NCI-H510A (cell line): ENCODE measurements around the gene MFSD2A.
"Not testable (repeated sequence)": the region's sequence is repeated elsewhere in the genome, so short reads cannot be mapped to it uniquely, and the experiment has no call there.

Experiments
- DNase-seq: peaks from one replicate; lab custom pipeline; 2025; lab: John Stamatoyannopoulos, UW

Gene MFSD2A

DNA sequence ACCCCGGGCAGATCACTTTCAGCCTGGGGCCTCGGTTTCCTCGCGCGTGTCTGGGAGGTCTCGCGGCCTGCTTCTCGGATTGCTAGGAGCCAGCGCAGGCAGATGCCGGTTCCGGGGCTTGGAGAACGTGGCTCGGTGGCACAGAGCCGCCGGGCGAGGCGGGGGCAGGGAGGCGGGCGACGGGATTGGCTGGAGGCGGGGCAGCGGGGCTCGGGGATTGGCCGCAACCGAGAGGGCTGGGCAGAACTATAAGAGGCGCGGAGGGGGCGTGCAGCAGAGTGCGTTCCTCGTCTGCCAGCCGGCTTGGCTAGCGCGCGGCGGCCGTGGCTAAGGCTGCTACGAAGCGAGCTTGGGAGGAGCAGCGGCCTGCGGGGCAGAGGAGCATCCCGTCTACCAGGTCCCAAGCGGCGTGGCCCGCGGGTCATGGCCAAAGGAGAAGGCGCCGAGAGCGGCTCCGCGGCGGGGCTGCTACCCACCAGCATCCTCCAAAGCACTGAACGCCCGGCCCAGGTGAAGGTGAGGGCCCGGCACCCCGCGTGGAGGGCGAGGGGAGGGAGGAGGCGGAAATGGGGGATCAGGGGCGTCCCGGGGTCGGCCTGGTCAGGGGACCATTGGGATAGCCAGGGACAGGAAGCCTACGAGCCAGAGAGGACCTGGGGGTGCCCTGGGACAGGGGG lies at the start of gene MFSD2A:
MFSD2A (plus strand) TSS at position 276 of the 677 bp plus-strand sequence; CDS start at position 424, 148 bp downstream.
- peak; percentile 100 for DNase-seq

DNA sequence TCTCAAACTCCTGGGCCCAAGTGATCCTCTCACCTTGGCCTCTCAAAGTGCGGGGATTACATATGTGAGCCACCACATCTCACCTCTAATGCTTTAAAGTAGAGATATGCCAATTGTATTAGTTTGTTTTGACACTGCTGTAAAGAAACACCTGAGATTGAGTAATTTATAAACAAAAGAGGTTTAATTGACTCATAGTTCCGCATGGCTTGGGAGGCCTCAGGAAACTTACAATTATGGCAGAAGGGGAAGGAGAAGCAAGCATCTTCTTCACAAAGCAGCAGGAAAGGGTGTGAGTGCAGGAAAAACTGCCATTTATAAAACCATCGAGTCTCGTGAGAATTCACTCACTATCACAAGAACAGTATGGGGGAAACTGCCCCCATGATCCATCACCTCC lies 49.8 kb upstream of the MFSD2A start:
- DNase-seq, result no peak

DNA sequence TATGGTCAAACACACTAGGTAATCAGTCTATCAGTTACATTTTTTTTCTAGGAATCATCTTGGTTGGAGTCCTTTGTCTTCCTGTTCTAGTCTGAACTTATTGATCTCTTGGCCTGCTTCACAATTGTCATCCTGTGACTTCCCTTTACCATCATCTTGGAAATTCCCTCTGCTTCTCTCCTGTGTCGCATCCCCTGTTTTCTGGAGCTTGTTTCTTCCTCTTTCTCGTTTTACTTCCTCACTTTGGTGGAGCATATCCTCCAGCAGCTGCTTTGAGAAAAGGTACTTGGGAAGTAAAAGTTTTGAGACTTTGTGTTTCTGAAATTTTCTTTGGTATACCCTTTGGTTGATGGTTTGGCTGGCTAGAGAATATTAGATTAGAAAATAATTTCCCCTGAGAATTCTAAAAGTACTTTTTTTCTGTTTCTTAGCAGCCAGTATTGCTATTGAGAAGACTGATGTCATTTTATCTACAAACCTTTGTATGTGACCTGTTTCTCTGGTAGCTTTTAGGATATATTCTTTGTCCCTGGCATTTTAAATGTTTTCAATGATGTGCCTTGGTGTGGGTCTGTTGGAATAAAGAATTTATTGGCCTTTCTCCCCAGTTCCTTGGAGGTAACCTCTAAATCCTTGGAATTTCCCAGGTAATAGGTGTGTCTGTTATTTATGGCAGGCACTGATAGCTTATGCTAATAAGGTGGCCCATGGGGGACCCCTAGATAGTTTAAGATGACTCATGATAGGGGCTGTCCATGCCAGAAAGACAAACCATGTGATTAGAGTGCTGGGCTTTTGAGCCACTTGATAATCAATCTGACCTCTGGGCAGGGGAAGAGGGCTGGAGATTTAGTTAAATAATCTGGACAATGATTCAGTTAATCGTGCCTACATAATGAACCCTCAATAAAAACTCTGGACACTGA lies 47.2 kb upstream of the MFSD2A start:
- DNase-seq, result no peak

DNA sequence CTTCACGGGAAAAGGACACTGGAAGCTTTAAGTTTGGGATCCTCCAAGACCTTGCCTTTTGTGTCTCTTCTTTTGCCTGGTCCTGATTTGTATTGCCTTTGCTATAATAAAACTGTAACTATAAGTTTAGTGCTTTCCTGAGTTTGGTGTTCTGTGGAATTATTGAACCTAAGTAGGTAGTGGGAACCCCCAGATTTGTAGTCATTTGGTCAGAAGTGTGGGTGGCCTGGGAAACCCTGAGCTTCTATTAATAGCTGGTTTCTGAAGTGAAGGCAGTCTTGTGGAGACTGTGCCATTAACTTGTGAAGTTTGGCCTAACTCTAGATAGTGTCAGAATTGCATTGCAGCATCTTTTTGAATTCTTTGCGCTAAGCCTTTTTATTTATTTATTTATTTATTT lies 46.4 kb upstream of the MFSD2A start:
- DNase-seq, result no peak

- no peak for DNase-seq
Observed at GRCh38 chr1:39910263-39910662, 44.7 kb upstream of the MFSD2A start.

GRCh38 chr1:39913136-39913535 lies 41.8 kb upstream of the MFSD2A start:
- not testable (repeated sequence) for DNase-seq

DNA sequence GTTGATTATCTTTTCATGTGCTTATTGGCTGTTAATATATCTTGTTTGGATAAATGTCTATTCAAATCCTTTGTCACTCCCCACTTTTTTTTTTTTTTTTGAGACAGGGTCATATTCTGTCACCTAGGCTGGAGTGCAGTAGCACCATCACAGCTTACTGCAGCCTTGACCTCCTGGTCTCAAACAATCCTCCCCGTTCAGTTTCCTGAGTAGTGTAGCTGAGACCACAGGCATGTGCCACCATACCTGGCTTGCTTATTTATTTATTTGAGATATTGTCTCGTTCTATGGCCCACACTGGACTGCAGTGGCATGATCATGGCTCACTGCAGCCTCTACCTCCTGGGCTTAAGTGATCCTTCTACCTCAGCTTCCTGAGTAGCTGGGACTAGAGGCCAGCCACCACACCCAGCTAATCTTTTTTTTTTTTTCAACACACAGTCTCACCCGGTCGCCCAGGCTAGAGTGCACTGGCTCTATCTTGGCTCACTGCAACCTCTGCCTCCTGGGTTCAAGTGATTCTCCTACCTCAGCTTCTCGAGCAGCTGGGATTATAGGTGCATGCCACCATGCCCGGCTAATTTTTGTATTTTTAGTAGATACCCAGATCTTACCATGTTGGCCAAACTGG lies 39.3 kb upstream of the MFSD2A start:
- no peak for DNase-seq

DNA sequence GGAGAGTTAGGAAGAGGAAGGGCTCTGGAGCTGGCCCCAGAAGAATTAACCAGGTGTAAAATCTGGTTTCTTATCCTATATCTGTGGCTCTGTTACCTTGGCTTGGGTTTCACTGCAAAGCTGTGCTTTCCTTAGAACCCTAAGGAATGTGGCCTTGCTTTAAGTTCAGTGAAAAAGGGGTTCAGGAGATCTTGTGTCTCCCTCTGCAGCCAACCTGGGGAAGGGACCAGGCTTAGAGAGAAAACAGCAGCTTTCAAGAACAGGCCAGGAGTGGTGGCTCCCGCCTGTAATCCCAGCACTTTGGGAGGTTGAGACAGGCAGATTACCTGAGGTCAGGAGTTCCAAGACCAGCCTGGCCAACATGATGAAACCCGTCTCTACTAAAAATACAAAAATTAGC lies 37.1 kb upstream of the MFSD2A start:
- no peak for DNase-seq

DNA sequence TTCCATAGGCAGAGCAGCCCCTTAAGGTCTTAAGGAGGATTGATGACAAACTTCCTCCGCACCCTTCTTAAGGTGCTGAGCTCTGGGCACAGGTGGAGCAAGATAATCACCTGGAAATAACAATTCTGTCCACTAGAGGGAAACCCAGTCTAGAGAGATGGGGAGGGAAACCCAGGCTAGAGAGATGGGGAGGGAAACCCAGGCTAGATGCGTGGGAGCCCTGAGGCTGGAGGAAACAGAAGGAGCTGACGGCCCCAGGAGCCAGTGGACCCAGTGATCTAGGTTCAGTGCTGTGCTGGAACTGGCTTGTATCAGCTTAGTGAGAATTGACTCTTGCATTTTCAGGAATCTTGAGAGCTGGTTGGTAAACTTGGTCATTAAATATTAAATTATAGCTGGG lies 35.4 kb upstream of the MFSD2A start:
- peak; percentile 89 for DNase-seq

- DNase-seq, result no peak
Observed at GRCh38 chr1:39922251-39922688, 32.7 kb upstream of the MFSD2A start.

GRCh38 chr1:39925721-39926342 lies 29.1 kb upstream of the MFSD2A start:
- DNase-seq, result no peak

DNA sequence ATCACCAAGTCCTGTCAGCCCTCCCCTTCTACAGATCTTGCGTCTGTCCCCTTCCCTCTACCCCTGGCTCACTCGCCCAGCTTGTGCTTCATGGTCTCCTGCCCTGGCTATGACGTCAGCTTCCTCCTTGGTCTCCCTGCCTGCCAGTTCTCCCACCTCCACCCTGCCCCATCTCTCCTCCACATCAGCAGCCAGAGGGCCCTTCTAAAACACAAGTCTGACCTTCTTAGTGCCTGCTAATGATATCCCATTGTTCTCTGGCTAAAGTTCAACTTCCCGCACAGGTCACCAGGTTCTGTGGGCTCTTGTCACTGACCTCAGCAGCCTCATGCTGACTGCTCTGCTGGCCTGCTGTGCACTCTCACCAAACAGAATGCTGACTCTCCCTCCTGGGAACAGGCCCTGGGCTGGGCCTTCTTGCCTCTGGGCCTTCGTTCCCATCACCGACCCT lies 28.6 kb upstream of the MFSD2A start:
- no peak for DNase-seq

DNA sequence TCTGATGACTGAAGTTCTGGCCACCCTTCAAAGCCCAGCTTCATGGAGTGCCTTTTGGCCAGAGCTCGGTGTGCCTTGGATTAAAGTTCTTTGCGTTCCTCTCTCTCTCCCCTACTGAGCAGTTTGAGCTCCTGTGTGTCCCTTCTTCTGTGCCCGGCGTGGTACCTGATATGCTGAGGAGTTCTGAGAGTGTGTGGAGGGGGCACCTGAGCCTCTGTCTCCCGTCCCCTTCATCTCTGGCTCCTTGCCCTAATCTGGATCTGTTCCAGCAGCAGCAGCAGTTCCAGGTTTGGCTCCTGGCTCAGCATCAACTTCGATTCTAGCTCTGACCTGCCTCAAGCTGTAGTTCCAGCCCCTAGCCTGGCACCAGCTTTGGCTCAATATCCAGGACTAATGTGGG lies 28.1 kb upstream of the MFSD2A start:
- DNase-seq, result no peak

DNA sequence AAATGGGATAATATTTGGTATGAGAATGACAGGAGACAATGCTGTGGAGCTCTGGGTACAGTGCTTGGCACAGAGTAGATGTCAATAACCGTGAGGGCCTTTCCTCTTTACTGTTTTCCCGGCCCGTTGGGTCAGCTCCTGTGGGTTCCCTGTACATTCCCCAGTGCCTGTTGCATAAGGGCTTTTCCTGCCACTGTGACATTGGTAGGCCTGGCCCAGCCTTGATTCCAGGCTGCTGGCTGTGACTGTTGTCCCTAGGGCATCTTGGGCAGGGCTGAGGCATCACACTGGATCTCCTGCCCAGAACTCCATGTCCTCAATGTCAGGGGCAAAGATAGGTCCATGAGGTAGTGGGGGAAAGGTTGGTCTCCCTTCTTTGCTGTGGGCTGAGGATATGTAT lies 27.4 kb upstream of the MFSD2A start:
- no peak for DNase-seq

- DNase-seq, result no peak
Observed at GRCh38 chr1:39928809-39929587, 25.9 kb upstream of the MFSD2A start.

DNA sequence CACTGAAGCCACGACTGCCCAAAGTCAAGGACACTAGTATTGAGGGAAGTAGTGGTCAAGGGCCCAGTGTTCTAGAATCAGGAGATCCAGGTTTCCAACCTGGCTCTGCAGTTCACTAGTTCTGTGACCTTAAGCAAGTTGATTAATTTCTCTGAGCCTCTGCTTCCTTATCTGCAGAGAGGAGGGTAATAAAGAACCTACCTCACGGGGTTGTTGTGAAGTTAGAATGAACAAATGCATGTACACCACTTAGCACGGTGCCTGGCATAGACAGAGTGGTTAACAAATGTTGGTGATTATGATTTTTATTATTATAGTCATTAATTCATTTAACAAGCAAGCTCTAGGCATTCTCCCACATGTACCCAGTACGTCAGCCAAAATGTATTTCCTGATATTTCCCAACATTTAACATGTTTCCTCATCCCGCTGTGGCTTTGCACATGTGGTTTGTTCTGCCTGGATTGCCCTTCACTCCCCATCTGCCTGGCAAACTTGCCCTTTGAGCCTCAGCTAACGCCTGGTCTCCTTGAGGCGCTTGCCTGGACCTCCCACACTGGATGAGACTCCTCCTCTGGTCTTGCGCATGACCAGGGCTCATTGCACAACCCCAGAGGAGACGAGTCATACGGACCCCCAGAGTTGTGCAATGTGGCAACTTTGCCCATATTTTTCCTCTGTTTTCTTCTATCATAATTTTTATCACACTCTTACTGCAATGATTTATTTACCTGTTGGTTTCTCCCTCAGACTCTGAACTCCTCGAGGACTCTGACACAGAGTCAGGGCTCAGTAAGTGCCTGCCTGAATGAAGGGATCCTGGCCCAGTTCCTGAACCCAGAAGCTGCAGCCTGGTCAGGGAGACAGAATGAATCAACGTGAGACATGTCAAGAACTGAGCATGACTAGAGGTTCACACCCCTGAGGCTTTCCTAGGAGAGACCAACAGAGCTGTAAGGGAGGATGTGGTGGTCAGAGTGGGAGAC lies 20.7 kb upstream of the MFSD2A start:
- DNase-seq, result no peak

- DNase-seq, result no peak
Observed at GRCh38 chr1:39936724-39937491, 18.0 kb upstream of the MFSD2A start.

DNA sequence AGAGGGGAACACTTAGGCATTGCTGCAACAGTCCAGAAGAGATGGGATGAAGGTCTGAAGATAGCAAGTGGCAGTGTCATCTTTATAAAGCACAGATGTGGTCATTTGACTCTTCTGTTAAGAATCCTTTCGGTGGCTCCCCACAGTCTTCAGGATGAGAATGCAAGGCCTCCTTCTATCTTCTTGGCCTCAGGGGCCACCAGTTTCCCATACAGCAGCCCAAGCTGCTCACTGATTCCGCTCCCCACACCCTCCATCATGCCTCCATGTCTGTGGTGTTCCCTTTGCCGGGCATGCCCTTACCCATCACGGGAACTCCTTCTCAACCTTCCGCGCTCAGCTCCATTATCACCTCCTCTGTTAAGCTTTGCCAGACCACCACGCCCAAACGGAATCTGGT lies 16.1 kb upstream of the MFSD2A start:
- no peak for DNase-seq

DNA sequence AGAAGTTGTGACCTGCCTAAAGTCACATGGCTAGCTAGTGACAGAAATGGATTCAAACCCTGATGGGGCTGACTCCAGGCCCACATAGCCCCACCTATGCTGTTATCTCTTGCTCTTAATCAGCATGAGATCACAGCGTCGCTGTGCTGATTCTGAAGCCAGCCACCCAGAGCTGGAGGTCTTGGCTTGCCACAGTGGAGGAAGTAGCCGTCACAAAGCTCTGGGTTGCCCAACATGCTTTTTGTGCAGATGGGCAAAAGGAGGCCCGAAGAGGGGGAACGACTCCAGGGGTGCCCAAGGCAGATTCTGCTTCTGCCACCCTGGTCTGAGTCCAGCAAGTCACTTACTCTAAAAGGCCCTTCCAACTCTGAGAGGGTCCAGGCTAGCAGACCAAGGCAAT lies 14.7 kb upstream of the MFSD2A start:
- DNase-seq, result no peak
